ENCODE measurements around the gene CASP2. TPM values are rescaled to one million over a fixed set of nuclear protein-coding genes. Genes with fewer than 3 reads are reported as not detected.

The CASP2 gene
- total and polyA plus RNA-seq, 2 of the 13 experiments (the other 11 are each of a cell fraction or from before 2014, with no cell fraction given), result 10.2 to 13.7 TPM

- TF ChIP-seq NFAT5 (CRISPR knock-in tag; IDR thresholded peaks at IDR 0.05), result no peak
- no peak for TF ChIP-seq IRF9 (CRISPR knock-in tag; IDR thresholded peaks at IDR 0.05; ENCODE audit: borderline replicate concordance)
- no peak for TF ChIP-seq PAWR (CRISPR knock-in tag; IDR thresholded peaks at IDR 0.05; ENCODE audit: borderline replicate concordance)
- no peak for TF ChIP-seq CBX5 (CRISPR knock-in tag; IDR thresholded peaks at IDR 0.05; ENCODE audit: borderline replicate concordance)
- TF ChIP-seq PPARG (CRISPR knock-in tag; conservative IDR thresholded peaks at IDR 0.05), result 0 out of 2 replicates have a peak, but pooled peaks have one; percentile 23
- 0 out of 2 replicates have a peak, but pooled peaks have one; percentile 36 for TF ChIP-seq NCOA2 (CRISPR knock-in tag; IDR thresholded peaks at IDR 0.05)
- TF ChIP-seq, protein P1, sequence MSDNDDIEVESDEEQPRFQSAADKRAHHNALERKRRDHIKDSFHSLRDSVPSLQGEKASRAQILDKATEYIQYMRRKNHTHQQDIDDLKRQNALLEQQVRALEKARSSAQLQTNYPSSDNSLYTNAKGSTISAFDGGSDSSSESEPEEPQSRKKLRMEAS (IDR thresholded peaks at IDR 0.05), result 0 out of 2 replicates have a peak, but pooled peaks have one; percentile 36
- no peak for TF ChIP-seq TBX2 (CRISPR knock-in tag; IDR thresholded peaks at IDR 0.05; ENCODE audit: borderline replicate concordance)
- TF ChIP-seq ZNF274 (CRISPR knock-in tag; IDR thresholded peaks at IDR 0.05), result no peak
- TF ChIP-seq ISL2 (CRISPR knock-in tag; IDR thresholded peaks at IDR 0.05), result no peak
- TF ChIP-seq ZNF615 (CRISPR knock-in tag; IDR thresholded peaks at IDR 0.05; ENCODE audit: borderline replicate concordance), result no peak
- no peak for TF ChIP-seq SIX4 (CRISPR knock-in tag; IDR thresholded peaks at IDR 0.05)
- no peak for TF ChIP-seq RFX1 (IDR thresholded peaks at IDR 0.05)
- TF ChIP-seq ZNF33A (CRISPR knock-in tag; IDR thresholded peaks at IDR 0.05; ENCODE audit: borderline replicate concordance), result no peak
- no peak for TF ChIP-seq UBTF (CRISPR knock-in tag; IDR thresholded peaks at IDR 0.05)
- no peak for TF ChIP-seq ZNF232 (CRISPR knock-in tag; IDR thresholded peaks at IDR 0.05; ENCODE audit: borderline replicate concordance)
- TF ChIP-seq, protein P2, sequence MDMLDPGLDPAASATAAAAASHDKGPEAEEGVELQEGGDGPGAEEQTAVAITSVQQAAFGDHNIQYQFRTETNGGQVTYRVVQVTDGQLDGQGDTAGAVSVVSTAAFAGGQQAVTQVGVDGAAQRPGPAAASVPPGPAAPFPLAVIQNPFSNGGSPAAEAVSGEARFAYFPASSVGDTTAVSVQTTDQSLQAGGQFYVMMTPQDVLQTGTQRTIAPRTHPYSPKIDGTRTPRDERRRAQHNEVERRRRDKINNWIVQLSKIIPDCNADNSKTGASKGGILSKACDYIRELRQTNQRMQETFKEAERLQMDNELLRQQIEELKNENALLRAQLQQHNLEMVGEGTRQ (IDR thresholded peaks at IDR 0.05; ENCODE audit: low read depth, low read length), result no peak
- TF ChIP-seq, protein P2 (CRISPR knock-in tag; IDR thresholded peaks at IDR 0.05; ENCODE audit: borderline replicate concordance), result 0 out of 2 replicates have a peak, but pooled peaks have one; percentile 20
- no peak for TF ChIP-seq ZC3H4 (CRISPR knock-in tag; IDR thresholded peaks at IDR 0.05; ENCODE audit: borderline replicate concordance)
- TF ChIP-seq ZMYM2 (CRISPR knock-in tag; IDR thresholded peaks at IDR 0.05), result peak; percentile 97
Observed at GRCh38 chr7:143248761-143249354, 39.3 kb upstream of the CASP2 start (continued).
